DMS 273 treated with DMSO at 0.1 percent for 48 hours (cell line): ENCODE results near the gene EPG5.
"Not testable (repeated sequence)": the region's sequence is repeated elsewhere in the genome, so short reads cannot be mapped to it uniquely, and the experiment has no call there.

Experiments
- DNase-seq: peaks from one replicate; lab custom pipeline; 2025; lab: John Stamatoyannopoulos, UW

The EPG5 gene

DNA sequence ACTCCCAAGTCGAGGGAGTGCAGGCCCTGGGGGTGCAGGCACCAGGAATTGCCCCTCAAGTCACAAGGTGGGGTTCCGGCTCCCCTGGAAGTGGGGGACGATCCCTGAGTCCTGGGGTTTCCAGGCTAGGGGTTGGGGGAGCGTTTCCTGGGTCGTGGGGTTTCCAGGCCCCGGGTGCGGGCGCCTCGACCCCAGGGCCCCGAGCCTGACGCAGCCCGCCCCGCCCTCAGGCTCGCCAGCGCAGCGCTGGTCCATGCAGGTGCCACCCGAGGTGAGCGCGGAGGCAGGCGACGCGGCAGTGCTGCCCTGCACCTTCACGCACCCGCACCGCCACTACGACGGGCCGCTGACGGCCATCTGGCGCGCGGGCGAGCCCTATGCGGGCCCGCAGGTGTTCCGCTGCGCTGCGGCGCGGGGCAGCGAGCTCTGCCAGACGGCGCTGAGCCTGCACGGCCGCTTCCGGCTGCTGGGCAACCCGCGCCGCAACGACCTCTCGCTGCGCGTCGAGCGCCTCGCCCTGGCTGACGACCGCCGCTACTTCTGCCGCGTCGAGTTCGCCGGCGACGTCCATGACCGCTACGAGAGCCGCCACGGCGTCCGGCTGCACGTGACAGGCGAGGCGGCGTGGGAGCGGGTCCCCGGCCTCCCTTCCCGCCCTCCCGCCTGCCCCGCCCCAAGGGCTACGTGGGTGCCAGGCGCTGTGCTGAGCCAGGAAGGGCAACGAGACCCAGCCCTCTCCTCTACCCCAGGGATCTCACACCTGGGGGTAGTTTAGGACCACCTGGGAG lies 129.7 kb downstream of the EPG5 start:
- DNase-seq = no peak

DNA sequence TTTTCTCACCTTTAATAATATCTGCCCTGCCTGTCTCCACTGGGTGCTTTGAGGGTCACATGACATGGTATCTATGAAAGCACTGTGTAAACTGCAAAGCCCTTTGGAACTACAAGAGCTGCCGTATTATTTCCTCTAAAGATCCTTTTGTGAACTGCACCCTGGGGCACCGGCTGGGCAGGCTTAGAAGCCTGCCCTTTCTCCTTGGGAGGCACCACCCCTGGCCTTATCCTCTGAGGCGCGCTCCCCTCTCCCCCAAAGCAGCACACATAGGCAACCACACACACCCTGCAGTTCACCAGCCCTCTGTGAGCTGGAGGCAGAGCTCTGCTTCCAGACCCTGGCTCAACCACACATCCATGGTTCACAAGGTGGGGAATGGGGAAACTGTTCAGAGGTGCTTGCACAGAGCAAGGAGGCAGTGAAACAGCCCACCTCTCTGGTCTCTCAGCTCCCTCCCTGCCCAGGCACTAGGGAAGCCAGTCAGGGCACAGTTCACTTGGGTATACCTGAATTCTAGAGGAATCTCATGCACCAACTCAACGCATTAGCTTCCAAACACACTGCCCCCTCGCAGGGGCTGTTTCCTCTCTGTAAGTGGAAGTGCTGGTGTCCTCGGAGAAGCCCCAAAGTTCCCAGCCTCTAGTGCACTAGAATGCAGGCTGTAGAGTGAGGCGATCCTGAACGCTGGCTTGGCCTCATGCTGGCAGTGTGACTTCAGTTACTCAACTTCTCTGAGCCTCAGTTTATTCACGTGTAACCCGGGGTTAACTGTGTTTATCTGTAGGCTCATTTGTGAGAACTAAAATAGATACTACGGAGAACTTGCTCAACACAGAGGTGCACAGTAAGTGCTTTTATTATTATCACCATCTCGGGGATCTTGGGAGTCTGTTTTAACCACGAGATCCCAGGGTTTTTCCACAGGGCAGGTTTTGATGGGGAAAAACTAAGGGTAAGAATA lies 130.6 kb downstream of the EPG5 start:
- no peak for DNase-seq

DNA sequence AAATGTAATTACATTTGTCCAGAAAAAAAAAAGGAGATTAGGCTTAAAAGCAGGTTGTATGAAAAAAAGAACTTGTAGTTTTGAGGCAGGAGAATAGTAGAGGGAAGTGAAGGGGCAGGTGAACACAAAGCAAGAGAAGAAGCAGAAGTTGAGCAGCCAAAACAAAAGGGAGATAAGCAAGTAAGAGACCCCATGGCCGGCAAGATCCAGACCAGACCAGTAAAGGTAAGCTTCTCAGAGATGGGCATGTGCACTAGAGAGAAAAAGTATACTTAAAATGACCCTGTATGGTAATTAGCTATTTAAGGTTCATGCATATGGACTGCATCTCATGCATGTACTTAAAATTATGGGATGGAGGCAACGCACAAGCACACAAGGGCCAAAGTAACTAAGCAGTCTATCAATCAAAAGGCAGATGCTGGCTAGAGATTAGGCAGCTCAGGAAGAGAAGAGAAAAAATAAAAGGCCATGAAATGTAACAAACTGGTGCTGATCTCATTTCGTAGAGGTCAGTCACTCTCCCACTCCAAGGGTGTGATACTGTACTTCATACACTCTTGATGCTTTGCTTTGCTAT lies 132.0 kb downstream of the EPG5 start:
- DNase-seq = no peak

DNA sequence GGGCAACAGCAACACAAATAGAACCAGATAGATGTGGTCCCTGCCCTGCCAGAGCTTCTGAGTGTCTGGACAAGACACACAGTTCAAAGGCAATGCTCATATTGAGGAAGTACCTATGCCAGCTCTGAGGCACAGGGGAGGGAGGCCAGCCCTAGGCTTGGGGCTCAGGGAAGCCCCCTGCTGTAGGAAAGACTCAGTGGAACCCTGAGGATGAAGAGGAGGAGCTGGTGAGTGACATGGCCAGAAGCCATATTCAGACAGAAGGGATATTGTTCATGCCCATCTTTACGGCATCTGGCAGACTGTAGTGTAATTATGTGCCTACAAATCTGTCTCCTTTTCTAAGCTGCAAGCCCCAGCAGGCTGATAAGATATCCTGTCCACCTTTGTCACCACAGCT lies 132.8 kb downstream of the EPG5 start:
- DNase-seq = peak; percentile 27

DNA sequence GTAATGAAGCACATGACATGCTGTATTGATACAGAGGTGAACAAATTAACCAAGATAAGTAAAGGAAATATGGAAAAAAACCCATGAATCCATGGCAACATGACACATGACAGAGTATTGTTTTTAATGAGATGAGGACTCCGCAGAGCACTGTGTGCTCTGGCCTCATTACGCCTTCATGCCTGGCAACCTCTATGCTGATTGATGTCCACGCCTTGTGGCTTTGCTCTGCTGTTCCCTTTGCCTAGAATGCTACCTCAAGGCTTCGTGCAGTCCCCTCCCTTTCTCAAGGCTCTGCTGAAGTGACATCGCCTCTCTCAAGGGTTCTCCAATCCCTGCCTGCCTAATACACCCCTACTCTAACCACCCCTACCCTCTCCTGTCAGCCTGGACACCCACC lies 133.3 kb downstream of the EPG5 start:
- DNase-seq = no peak

DNA sequence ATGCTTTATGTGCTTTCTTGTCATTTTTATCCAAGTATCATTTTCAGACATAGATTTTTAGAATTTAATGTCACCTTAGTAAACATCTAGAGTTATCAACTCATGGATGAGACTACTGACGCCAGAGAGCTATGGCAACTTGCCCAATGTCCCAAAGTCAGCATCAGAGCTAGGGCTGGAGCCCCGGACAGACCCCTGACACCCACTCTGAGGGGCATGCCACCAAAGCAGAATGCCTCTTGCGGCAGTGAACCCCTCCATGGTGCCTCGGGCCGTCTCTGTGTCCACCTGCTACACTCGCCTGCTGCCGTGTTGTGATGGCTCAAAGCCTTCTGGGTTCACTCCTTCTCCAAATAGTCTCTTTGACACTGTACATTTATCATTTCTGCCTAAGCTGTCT lies 136.2 kb downstream of the EPG5 start:
- no peak for DNase-seq

DNA sequence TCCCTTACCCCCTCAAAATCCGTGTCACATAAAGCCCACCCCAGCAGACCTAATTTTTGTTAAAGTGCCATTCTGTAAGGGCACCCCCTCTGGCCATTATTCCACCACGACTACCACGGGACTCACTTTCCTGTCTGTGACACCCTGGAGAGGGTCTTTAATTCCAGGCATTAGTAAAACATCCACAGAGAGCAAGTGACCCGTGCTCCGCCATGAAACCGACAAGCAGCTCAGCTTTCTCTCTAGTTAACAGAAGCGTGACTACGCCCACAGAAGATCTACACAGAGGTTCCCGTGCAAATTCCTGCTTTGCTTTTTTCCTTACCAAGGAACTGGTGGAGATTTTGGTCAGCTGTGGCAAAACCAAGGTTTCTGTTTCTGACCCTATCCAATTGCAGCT lies 137.3 kb downstream of the EPG5 start:
- no peak for DNase-seq

DNA sequence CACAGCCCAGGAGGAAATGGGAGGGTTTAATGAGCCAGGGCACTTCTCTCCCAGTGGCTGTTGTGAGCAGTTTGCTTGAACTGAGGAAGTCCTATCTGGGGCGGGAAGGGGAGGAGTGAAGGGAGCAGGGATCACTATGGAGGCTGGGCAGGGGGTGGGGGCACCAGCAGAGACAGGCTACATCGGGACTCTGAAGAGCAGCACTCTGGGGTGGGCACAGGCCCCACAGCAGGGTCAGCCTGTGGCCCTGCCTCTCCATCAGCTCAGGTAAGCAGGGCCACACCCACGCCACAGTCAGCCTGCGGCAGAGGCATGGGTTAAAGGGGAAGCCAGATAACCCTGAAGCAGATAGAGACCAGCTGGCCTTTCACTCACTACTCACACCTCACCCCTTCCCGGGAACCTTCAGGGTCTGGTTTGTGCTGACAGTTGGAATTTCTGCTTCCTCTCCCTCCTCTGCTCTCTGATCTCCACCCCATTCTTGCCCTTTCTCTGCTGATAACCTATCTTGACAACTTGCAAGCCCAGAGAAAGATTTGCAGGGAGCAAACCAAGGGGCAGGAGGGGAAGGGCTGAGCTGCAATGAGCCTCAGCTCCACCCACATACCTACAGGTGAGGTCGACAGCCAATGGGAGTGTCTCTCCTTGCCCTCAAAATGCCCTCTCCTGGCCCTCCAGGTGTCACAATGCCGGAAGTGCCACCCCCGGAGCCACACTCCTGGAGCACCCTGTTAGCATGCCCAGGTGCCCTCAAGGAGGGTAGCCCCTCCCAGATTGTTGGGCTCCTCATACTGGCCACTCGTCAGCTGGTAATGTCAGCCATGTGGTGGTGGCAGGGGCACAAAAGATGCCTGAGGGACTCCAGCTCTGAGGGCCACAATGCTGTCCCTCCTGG lies 138.0 kb downstream of the EPG5 start:
- DNase-seq = no peak

DNA sequence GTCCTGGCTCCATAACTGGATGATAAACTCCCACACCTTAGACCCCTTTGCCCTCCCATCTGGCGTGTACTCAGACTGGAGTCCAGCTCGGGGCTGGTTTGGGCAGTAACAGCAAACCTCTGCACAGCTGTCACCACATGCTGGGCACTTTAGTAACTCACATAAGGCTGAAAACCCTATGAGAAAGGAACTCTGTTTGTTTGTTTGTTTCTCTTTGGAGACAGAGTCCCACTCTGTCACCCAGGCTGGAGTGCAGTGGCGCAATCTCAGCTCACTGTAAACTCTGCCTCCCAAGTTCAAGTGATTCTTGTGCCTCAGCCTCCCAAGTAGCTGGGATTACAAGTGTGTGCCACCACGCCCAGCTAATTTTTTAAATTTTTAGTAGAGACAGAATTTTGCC lies 140.4 kb downstream of the EPG5 start:
- not testable (repeated sequence) for DNase-seq

DNA sequence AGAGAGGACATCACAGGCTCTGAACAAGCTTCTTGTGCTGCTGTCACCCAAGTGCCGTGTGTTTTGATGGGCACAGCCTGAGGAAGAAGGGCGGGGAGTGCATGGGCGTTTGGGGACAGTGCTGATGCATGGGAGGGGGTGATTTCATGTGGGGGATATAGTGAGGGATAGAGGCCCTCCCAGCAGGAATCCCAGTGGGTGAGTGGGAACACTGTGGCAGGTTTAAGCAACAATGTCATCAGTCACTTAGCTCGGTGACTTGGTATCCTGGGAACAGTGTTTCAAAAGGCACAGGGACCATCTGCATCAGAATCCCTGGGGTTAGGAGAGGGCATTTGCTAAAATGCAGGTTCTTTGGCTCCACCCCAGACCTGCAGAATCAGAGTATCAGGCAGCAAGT lies 141.0 kb downstream of the EPG5 start:
- no peak for DNase-seq

DNA sequence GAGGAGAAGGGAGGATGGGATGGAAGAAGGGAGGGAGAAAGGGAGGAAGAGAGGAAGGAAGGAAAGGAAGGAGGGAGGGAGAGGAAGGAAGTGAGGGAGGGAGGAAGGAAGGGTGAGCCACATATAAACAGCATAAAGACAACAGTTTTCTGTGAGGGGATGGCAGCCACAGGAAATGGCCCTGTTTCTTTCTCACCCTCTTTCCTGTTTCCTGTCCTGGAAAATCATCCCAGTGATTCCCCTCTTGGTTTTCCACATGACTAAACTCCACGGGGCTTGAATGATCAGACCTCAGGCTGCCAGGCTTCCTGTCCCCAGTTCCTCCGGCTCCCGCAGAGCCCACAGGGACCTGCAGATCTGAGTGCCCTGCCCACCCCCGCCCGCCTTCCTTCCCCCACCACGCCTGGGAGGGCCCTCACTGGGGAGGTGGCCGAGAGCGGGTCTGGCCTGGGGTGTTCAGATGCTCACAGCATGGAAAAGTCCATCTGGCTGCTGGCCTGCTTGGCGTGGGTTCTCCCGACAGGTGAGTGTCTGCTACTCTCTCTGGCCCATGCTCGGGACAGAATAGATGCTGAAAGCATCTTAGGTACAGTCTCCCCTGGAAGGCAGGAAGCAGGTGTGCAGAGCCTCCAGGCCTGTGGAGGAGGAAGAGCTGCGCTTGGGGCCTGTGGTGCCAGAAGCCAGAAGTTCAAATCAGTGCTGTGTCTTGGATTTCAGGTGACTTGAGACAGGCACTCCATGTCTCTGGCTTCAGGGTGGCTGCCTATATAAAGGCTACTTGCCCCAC lies 141.7 kb downstream of the EPG5 start, which contains the start of gene SIGLEC15:
SIGLEC15 (plus strand) TSS at position 418 of the 787 bp plus-strand sequence; CDS start at position 472, 54 bp downstream.
- DNase-seq = no peak

DNA sequence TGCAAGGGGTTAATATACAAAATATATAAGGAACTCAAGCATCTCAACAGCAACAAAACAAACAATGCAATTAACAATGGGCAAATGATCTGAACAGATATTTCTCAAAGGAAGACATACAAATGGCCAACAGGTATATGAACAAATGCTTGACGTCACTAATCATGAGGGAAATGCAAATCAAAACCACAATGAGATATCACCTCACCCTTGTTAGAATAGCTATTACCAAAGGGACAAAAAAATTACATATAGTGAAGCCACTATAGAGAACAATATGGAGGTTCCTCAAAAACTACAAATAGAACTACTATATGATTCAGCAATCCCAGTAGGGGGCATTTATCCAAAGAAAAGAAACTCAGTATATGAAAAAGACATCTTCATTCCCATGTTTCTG lies 145.4 kb downstream of the EPG5 start:
- no peak for DNase-seq

DNA sequence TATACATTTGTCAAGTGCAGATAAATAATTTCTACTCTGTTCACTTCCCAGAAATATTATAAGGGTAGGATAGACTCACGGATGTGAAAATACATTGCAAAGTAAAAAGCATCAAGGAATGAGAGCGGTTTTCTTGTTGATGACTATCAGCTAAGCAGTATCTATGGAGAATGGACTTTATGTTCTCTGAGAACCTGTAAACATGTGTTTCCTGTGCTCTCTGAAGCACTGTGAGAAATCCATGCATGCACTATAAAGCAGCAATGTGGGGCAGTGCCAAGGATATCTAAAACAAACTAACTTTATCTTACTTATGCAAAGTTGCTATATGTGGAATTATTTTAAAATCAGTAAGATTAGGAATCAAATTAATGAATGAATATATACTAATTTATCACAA lies 146.1 kb downstream of the EPG5 start:
- DNase-seq = no peak

DNA sequence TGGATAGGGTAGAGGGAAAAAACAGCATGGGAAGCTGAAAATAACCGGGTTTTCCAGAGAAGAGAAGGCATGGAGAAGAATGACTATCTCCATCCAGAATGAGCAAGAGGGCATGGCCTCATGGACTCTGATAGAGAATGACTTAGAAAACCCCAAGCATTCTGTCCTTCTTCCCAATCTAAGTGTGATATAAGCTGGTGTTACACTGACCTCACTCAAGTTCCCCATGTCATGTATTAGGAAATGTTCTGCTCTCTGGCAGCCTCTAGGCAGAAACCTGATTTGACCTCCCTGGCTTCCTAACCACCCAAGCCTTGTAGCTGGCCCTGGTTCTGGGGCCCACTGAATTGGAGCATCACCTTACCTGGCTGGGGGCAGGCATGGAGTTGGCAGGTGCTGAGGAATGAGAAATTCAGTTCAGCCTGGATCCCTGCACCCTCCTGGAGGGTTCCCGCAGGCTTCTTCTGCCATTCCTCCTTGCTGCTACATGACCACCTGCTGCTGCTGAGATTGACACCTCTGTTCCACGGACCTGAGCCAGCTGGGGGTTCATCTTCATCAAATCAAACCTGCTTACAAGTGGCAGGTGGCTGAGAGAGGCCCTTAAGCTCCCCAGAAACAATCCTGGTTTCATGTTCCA lies 146.9 kb downstream of the EPG5 start:
- DNase-seq = no peak

DNA sequence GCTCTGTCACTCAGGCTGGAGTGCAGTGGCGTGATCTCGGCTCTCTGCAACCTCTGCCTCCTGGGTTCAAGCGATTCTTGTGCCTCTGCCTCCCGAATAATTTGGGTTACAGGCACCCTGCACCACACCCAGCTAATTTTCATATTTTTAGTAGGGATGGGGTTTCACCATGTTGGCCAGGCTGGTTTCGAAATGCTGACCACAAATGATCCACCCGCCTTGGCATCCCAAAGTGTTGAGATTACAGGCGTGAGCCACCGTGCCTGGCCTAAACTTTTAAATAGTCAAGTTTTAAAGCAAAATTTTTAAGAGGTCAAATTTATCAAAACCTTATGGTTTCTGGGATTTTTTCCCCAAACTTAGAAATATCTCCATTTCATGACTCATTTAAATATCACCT lies 148.4 kb downstream of the EPG5 start:
- DNase-seq = not testable (repeated sequence)

DNA sequence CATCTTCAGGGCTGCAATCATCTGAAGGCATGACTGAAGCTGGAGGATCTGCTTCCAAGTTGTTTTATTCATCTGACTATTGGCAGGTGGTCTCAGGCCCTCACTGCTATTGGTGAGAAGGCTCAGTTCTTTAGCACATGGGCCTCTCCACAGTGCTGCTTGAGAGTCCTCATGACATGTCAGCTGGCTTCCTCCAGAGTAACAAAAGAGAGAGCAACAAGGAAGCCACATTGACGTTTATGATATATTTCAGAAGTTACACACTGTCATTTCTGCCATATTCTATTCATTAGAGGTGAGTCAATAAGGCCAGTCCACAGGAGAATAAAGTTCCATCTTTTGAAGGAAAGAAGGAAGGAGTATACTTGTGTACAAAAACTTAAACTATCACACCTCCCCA lies 149.6 kb downstream of the EPG5 start:
- no peak for DNase-seq

DNA sequence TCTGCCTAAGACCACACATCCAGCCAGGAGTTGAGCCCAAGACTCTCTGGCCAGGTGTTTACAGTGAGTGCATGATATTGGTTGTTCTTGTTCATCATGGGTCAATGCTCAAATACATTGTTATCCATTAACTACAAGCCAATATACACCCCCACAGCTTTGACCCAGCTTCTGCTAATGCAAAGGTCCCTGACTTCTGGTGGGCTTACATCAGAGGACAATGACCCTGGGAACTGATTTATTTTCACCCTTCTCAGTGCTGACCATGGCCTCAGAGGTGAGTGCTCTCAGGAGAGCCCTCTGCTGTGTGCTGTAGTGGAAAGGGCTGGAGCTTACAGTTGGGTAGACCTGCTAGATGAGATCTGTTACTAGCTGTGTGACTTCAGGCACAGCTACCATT lies 152.4 kb downstream of the EPG5 start:
- DNase-seq = not testable (repeated sequence)

DNA sequence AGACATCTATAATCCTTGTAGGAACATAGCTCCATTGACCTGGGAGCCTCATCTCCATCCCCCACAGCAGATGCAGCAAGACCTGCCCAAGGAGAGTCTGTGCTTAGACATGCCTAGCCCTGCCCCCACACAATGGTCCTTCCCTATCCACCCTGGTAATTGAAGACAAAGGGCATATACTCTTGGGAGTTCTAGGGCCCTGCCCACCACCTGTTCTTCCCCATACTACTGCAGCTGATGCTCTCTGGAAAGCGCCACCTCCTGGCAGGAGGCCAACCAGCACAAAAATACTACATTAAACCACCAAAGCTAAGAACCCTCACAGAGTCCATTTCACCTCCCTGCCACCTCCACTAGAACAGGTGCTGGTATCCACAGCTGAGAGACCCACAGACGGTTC lies 160.0 kb downstream of the EPG5 start:
- DNase-seq = peak; percentile 68

DNA sequence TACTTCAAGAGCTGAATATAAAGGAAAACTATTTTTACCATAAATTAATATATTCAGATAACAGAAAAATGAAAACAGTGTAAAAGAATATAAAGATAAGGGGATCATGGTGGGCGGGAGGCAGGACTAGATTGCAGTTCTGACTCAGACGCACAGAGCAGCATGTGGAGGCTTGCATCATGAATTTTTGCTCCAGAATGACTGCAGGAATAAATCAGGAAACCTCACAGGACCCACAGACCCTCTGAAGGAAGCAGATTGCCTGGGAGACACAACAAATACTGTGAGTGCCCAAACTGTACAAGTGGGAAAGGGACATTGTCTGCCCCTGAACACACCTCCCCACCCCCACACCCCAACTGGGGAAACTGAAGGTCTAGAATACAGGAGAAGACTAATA lies 160.9 kb downstream of the EPG5 start:
- DNase-seq = peak; percentile 1

DNA sequence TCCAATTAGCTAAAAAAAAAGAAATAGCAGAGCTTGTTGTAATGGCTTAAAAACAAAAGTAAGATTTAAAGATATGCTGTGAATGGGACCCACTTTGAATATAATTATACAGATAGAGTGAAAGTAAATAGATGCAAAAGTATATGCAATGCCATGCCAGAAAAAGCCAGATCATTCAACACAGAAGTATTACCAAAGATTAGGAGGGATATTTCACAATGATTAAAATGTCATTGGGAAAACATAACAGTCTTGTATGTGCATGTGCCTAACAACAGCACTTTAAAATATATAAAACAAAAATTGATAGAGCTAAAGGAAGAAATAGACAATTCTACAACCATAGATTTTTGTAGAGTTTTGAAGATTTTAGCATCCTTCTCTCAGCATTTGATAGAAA lies 161.6 kb downstream of the EPG5 start:
- DNase-seq = no peak
